SJCRH30 (cell line): Measurements from ENCODE around the gene CELSR1. TPM values are rescaled to one million over a fixed set of nuclear protein-coding genes. Genes with fewer than 3 reads are reported as not detected.

Experiments
- DNase-seq, 2 experiments: peaks; one replicate each; pipeline ENCODE4 v3.0.0-alpha.2; 2015 to 2020
- H3K27ac ChIP-seq: fragments of 250-450 bp; sonication (Bioruptor Pico); 2 replicates; pipeline ENCODE4 v1.5.1; 2020; ENCODE audit warnings: mild to moderate bottlenecking, moderate library complexity
- H3K27me3 ChIP-seq: fragments of 250-450 bp; sonication (Bioruptor Pico); 2 replicates; pipeline ENCODE4 v1.5.1; 2020; ENCODE audit warnings: mild to moderate bottlenecking, moderate library complexity
- H3K36me3 ChIP-seq: fragments of 250-450 bp; sonication (Bioruptor Pico); 2 replicates; pipeline ENCODE4 v1.5.1; 2020; ENCODE audit warnings: mild to moderate bottlenecking, moderate library complexity
- H3K4me1 ChIP-seq: fragments of 250-450 bp; sonication (Bioruptor Pico); 2 replicates; pipeline ENCODE4 v1.5.1; 2020; ENCODE audit warnings: mild to moderate bottlenecking, moderate library complexity
- H3K4me3 ChIP-seq: fragments of 250-450 bp; sonication (Bioruptor Pico); 2 replicates; pipeline ENCODE4 v1.5.1; 2020; ENCODE audit warnings: mild to moderate bottlenecking, moderate library complexity
- H3K9me3 ChIP-seq: fragments of 250-450 bp; sonication (Bioruptor Pico); replicated peaks from 2 replicates; pipeline ENCODE4 v1.5.1; 2020; ENCODE audit warnings: mild to moderate bottlenecking, moderate library complexity
- total RNA-seq: library from RNA; depleted of rRNA; stranded (reverse); fragments of >200 nt; shearing (Covaris generic); gene quantifications from 2 replicates; pipeline ENCODE4 v1.2.3, GENCODE V29; 2014

CELSR1 gene
- total RNA-seq, 1 experiment from 2014 or later, result not detected

- Histone ChIP-seq H3K36me3 (no peaks in the 10 kb centered on the region), H3K4me3 (no peak overlapping the region), H3K4me1 (peaks cover 7% of the 10 kb centered on the region; the same call in 1 of the 2 replicates), H3K9me3 (no peaks in the 10 kb centered on the region), H3K27ac (no peak overlapping the region), H3K27me3 (peaks cover 10% of the 10 kb centered on the region; the same call in 1 of the 2 replicates)
- DNase-seq, result no peak
These were observed 155.7 kb downstream of the CELSR1 start for GRCh38 chr22:46381731-46382130.

DNA sequence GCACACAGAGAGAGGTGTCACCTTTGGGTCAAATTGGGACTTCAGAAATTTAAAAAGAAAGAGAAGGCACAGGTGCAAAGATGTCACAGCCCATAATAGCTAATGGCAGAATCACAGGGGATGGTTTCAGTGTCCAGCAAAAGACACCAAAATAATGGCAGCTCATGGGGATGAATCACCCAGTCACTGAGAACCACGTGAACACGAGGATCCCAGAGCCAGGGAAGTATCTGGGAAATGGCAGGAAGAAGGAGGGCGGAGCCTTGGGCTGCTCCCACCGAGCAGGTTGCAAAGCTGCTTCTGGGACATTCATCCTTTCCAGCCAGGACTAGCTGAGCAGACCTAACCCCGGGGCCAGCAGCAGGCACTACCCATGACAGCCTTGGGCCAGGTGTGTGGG, 156.3 kb downstream of the CELSR1 start:
- Histone ChIP-seq H3K4me1 (peaks cover 7% of the 10 kb centered on the region; the same call in 1 of the 2 replicates), H3K4me3 (no peak overlapping the region), H3K27ac (no peak overlapping the region), H3K27me3 (peaks cover 10% of the 10 kb centered on the region; the same call in 1 of the 2 replicates), H3K9me3 (peaks cover 1% of the 10 kb centered on the region), H3K36me3 (no peaks in the 10 kb centered on the region)
- no peak for DNase-seq

- Histone ChIP-seq H3K27me3 (peaks cover 10% of the 10 kb centered on the region; the same call in 1 of the 2 replicates), H3K4me3 (no peak overlapping the region), H3K4me1 (peaks cover 7% of the 10 kb centered on the region; the same call in 1 of the 2 replicates), H3K9me3 (peaks cover 7% of the 10 kb centered on the region), H3K27ac (no peak overlapping the region), H3K36me3 (no peaks in the 10 kb centered on the region; the same call in 1 of the 2 replicates)
- DNase-seq, result no peak
These were observed 156.8 kb downstream of the CELSR1 start for GRCh38 chr22:46380581-46380980.

GRCh38 chr22:46380069-46380468, 157.4 kb downstream of the CELSR1 start:
- Histone ChIP-seq H3K4me1 (peaks cover 7% of the 10 kb centered on the region; the same call in 1 of the 2 replicates), H3K36me3 (no peaks in the 10 kb centered on the region; the same call in 1 of the 2 replicates), H3K4me3 (no peak overlapping the region), H3K27me3 (peaks cover 10% of the 10 kb centered on the region; the same call in 1 of the 2 replicates), H3K27ac (no peak overlapping the region), H3K9me3 (peaks cover 7% of the 10 kb centered on the region)
- DNase-seq, result no peak

- Histone ChIP-seq H3K36me3 (no peaks in the 10 kb centered on the region; the same call in 1 of the 2 replicates), H3K4me3 (no peak overlapping the region), H3K9me3 (peaks cover 7% of the 10 kb centered on the region), H3K4me1 (peaks cover 7% of the 10 kb centered on the region; the same call in 1 of the 2 replicates), H3K27me3 (peaks cover 10% of the 10 kb centered on the region; the same call in 1 of the 2 replicates), H3K27ac (no peak overlapping the region)
- DNase-seq, result no peak
These were observed 158.1 kb downstream of the CELSR1 start for GRCh38 chr22:46379066-46379930.

GRCh38 chr22:46378426-46379065, 158.9 kb downstream of the CELSR1 start:
- H3K36me3 ChIP-seq, result no peaks in the 10 kb centered on the region; the same call in 1 of the 2 replicates
- peaks cover 7% of the 10 kb centered on the region for H3K9me3 ChIP-seq
- no peak overlapping the region for H3K4me3 ChIP-seq
- H3K27me3 ChIP-seq, result peaks cover 10% of the 10 kb centered on the region; the same call in 1 of the 2 replicates
- no peak overlapping the region for H3K27ac ChIP-seq
- DNase-seq, result no peak
- H3K4me1 ChIP-seq, result peaks cover 13% of the 10 kb centered on the region

DNA sequence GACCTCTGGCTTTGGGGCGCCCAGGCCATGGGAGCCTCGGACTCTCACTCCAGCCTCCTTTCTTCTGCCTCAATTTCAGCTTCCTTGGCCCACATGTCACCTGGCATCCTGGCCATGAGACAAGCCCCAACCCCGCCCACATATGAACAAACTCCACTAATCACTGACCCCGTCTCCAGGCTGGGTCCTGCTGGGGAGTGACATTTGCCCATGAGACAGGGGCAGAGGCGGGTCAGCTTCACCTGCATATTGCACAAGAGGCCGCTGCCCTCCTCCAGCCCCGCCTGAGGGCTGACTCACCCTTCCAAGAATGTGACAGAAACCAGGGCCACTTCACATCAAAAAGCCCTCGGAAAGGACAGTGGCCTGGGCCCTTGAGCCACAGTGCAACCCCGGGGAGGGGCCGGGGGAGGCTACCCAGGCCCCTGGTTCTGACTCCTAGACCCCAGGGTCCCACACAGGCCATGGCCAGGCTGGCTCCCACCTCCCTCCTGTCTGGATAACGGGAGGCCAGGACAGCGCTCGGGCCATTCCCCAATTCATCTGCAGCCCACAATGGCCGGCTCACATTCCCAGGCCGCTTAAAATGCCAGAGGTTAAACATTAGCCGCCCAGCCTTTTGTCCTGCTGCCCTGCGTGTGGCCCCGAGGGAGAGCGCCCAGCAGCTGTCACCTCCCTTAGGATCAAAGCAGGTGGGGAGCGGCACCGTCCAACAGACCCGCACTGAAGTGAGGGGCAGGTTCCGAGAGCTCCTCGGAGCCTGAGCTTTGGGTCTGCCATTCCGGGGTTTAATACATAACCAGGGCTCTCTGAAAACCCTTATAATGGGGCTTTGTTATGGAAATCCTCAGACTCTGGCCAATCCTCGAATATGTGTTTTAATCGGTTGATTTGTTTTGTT, 159.6 kb downstream of the CELSR1 start:
- Histone ChIP-seq H3K36me3 (no peaks in the 10 kb centered on the region; the same call in 1 of the 2 replicates), H3K9me3 (peaks cover 7% of the 10 kb centered on the region), H3K4me3 (no peak overlapping the region), H3K4me1 (peaks cover 13% of the 10 kb centered on the region), H3K27me3 (peaks cover 10% of the 10 kb centered on the region; the same call in 1 of the 2 replicates), H3K27ac (no peak overlapping the region)
- peak; percentile 33 to 42 for DNase-seq

- Histone ChIP-seq H3K4me3 (no peak overlapping the region), H3K36me3 (no peaks in the 10 kb centered on the region; the same call in 1 of the 2 replicates), H3K4me1 (peaks cover 13% of the 10 kb centered on the region), H3K27ac (no peak overlapping the region), H3K27me3 (peaks cover 7% of the 10 kb centered on the region; the same call in 1 of the 2 replicates), H3K9me3 (peaks cover 7% of the 10 kb centered on the region)
- no peak for DNase-seq
These were observed 160.4 kb downstream of the CELSR1 start for GRCh38 chr22:46376908-46377524.

DNA sequence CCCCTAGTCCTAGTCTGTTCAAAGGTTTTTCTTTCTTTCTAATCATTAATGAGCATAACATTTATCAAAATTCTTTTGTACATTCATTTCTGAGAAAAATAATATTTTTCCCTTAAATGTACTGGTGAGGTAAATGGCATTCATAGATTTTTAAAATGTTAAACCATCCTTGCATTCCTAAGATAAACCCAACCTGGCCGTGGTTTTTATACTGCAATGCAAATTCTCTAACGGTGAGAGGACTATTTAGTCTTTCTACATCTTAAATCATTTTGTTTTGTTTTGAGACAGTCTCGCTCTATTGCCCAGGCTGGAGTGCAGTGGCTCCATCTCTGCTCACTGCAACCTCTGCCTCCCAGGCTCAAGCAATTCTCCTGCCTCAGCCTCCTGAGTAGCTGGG, 161.3 kb downstream of the CELSR1 start:
- Histone ChIP-seq H3K9me3 (peaks cover 7% of the 10 kb centered on the region), H3K36me3 (no peaks in the 10 kb centered on the region; the same call in 1 of the 2 replicates), H3K27ac (no peak overlapping the region), H3K4me1 (peaks cover 13% of the 10 kb centered on the region), H3K27me3 (peaks cover 7% of the 10 kb centered on the region; the same call in 1 of the 2 replicates), H3K4me3 (no peak overlapping the region)
- no peak for DNase-seq

- H3K36me3 ChIP-seq, result no peaks in the 10 kb centered on the region; the same call in 1 of the 2 replicates
- peaks cover 7% of the 10 kb centered on the region; the same call in 1 of the 2 replicates for H3K27me3 ChIP-seq
- H3K4me1 ChIP-seq, result peaks cover 13% of the 10 kb centered on the region
- H3K9me3 ChIP-seq, result peaks cover 7% of the 10 kb centered on the region
- H3K4me3 ChIP-seq, result no peak overlapping the region
- no peak for DNase-seq
- H3K27ac ChIP-seq, result no peak overlapping the region
These were observed 162.6 kb downstream of the CELSR1 start for GRCh38 chr22:46374663-46375474.

DNA sequence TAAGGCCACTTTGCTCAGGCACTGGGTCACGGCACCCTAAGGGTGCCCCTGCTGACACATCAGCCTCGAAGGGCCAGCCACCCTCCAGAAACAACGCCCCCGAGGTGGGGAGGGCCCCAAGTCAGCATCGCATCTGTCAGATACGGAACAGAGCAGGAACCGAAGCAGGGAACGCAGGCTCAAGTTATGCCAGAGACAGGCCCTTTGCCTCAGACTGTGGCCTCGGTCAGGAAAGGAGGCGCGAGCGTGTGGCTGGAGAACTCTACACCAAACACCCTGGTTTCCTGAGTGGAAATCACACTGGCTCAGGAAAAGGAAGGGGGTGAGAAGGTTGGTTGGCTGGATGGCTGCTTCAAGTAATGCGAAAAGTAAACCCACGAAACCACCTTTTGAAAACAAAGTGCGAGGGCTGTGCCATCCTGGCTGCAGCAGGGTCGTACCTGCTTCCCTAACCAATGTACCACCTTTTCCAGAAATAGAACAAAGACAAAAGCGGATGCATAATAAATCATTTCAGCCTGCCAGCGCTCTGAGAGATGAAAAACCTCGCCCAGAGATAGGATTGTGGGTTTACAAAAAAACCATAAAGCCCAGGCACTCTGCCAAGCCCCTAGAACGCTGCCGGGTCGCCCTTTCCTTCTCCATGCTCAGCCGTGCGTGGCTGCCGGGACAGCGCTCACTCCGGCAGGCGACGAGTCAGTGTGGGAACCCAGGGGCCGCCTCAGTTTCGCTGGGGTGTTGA, 163.3 kb downstream of the CELSR1 start:
- no peak overlapping the region for H3K4me3 ChIP-seq

DNA sequence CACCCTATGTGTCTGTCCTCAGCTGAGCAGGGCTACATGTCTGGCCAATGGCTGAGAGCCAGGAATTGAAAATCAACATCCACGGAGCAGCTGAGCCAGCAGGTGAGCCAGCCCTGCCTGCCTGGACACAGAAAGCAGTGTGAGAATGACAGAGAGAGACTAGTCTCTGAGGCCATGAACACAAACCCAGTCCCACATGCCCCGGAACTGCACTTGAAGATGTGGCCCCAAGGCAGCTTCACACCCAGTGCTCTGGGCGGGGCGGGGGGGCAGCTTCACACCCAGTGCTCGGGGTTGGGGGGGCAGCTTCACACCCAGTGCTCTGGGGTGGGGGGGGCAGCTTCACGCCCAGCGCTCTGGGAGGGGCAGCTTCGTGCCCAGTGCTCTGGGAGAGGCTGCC, 164.3 kb downstream of the CELSR1 start:
- Histone ChIP-seq H3K27me3 (0 out of 2 replicates have a peak, but pooled peaks cover 2% of the 10 kb centered on the region), H3K9me3 (peaks cover 7% of the 10 kb centered on the region), H3K4me1 (peaks cover 13% of the 10 kb centered on the region), H3K27ac (no peak overlapping the region), H3K36me3 (no peaks in the 10 kb centered on the region; the same call in 1 of the 2 replicates), H3K4me3 (no peak overlapping the region)
- DNase-seq, result peak; percentile 64 to 71

More for the DNA sequence above, 163.3 kb downstream of the CELSR1 start:
- Histone ChIP-seq H3K36me3 (no peaks in the 10 kb centered on the region; the same call in 1 of the 2 replicates), H3K4me1 (peaks cover 13% of the 10 kb centered on the region), H3K27me3 (peaks cover 7% of the 10 kb centered on the region; the same call in 1 of the 2 replicates), H3K9me3 (peaks cover 7% of the 10 kb centered on the region), H3K27ac (no peak overlapping the region)
- DNase-seq, result peak; percentile 50 to 62
